Muscle layer of duodenum (tissue), 2 donors: ENCODE results near the gene HSPG2.
A peak's percentile ranks its signal among the peaks of the same experiment; 100 is the strongest.

Source experiments
- H3K27ac ChIP-seq: one replicate; pipeline ENCODE4 v1.7.0; 2013; ENCODE audit warnings: mild to moderate bottlenecking, low read length
- H3K27me3 ChIP-seq: one replicate; pipeline ENCODE4 v1.7.0; 2013; ENCODE audit warnings: low read depth, mild to moderate bottlenecking, control low read depth, low read length
- H3K36me3 ChIP-seq, 2 donors: one replicate each; pipeline ENCODE4 v1.7.0; 2013; ENCODE audit warnings: low read length in 2 of 2, control low read depth in 1 of 2, mild to moderate bottlenecking in 1 of 2; ENCODE audit not compliant: insufficient read depth in 2 of 2, control insufficient read depth in 1 of 2
- H3K4me1 ChIP-seq, 2 donors: one replicate each; pipeline ENCODE4 v1.7.0; 2013; ENCODE audit warnings: low read length in 2 of 2, mild to moderate bottlenecking in 2 of 2, control low read depth in 1 of 2, moderate library complexity in 1 of 2; ENCODE audit not compliant: insufficient read depth in 2 of 2, control insufficient read depth in 1 of 2
- H3K4me3 ChIP-seq, 2 donors: one replicate each; pipeline ENCODE4 v1.7.0; 2013; ENCODE audit warnings: low read length in 2 of 2, low read depth in 1 of 2, mild to moderate bottlenecking in 1 of 2
- H3K9me3 ChIP-seq, 2 donors: one replicate each; pipeline ENCODE4 v1.7.0; 2013; ENCODE audit warnings: low read length in 2 of 2, control low read depth in 1 of 2, mild to moderate bottlenecking in 1 of 2; ENCODE audit not compliant: control insufficient read depth in 1 of 2
- donor health status: healthy.

HSPG2 gene

DNA sequence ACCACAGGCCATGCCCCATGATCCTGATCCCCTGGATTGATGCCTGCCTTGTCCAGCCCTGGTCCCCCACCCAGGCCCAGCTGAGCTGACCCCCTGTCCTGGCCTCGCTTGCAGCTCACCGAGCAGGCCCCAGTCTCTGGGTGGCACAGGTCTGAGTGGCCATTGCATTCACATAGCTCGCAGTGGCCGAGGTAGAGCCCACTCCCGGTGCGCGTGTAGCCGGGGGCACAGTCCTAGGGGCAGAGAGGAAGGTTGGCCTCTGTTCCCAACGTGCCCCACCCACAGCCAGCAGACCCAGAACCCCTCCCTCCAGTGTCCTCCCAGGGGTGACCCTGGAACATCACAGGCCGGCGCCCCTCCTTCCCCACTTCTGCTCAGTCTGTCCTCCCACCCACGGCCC is 73.1 kb downstream of the HSPG2 start:
- H3K27me3 ChIP-seq = no peaks in the 10 kb centered on the region
- no peaks in the 10 kb centered on the region for H3K4me1 ChIP-seq
- H3K4me3 ChIP-seq = no peak overlapping the region
- H3K36me3 ChIP-seq = peaks cover 35 to 66% of the 10 kb centered on the region in 2 donors
- no peaks in the 10 kb centered on the region for H3K9me3 ChIP-seq
- H3K27ac ChIP-seq = no peak overlapping the region

- H3K4me3 ChIP-seq = no peak overlapping the region
- peaks cover 43 to 81% of the 10 kb centered on the region in 2 donors for H3K36me3 ChIP-seq
- H3K27me3 ChIP-seq = no peaks in the 10 kb centered on the region
- peak overlapping the region; percentile 69 for H3K27ac ChIP-seq
- H3K4me1 ChIP-seq = no peaks in the 10 kb centered on the region
- no peaks in the 10 kb centered on the region for H3K9me3 ChIP-seq
These were observed 75.3 kb downstream of the HSPG2 start for GRCh38 chr1:21861602-21862429.

DNA sequence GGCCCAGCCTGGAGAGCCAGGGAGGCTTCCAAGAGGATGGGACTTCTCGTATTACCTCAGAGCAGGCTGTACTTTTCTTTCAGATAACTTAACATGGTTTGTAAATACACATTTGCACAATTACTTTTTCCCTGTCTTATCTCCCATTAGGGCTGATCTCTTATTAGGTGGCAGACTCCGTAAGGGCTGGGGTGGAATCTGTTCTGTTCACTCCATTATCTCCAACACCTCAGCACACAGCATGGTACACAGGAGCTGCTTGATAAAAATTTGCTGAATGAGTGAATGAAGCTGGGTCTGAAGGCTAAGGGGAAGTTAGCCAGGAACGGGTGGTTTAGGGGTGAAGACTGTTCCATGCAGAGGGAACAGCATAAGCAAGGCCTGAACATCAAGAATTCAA is 76.1 kb downstream of the HSPG2 start:
- Histone ChIP-seq H3K4me3 (no peak overlapping the region), H3K27ac (no peak overlapping the region), H3K27me3 (no peaks in the 10 kb centered on the region), H3K36me3 (peaks cover 43 to 84% of the 10 kb centered on the region in 2 donors), H3K9me3 (no peaks in the 10 kb centered on the region), H3K4me1 (no peaks in the 10 kb centered on the region)

DNA sequence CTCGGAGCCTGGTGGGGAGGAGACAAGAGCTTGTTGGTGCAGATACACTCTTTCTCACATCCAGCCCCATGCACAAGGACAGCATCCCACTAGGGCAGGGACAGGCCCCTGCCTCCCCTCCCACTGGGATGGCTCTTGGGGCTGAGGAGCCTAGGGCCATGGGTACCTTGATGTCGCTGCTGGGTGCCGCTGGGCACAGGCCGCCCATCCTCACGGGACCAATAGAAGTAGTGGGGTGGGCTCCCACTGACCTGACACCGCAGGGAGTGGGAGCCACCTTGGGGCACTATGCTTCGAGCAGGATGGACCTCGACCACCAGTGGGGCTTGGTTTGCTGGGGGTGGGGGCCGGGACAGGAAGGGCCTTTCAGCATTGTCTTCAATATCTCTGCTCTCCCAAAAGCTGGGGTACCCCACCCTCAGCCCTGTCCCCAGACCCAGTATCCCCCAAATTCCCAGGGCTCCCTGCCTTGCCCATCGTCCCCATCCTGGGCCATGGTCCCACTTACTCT is 77.4 kb downstream of the HSPG2 start:
- Histone ChIP-seq H3K27me3 (no peaks in the 10 kb centered on the region), H3K9me3 (no peaks in the 10 kb centered on the region), H3K27ac (no peak overlapping the region), H3K36me3 (peaks cover 42 to 84% of the 10 kb centered on the region in 2 donors), H3K4me3 (no peak overlapping the region), H3K4me1 (no peaks in the 10 kb centered on the region)

DNA sequence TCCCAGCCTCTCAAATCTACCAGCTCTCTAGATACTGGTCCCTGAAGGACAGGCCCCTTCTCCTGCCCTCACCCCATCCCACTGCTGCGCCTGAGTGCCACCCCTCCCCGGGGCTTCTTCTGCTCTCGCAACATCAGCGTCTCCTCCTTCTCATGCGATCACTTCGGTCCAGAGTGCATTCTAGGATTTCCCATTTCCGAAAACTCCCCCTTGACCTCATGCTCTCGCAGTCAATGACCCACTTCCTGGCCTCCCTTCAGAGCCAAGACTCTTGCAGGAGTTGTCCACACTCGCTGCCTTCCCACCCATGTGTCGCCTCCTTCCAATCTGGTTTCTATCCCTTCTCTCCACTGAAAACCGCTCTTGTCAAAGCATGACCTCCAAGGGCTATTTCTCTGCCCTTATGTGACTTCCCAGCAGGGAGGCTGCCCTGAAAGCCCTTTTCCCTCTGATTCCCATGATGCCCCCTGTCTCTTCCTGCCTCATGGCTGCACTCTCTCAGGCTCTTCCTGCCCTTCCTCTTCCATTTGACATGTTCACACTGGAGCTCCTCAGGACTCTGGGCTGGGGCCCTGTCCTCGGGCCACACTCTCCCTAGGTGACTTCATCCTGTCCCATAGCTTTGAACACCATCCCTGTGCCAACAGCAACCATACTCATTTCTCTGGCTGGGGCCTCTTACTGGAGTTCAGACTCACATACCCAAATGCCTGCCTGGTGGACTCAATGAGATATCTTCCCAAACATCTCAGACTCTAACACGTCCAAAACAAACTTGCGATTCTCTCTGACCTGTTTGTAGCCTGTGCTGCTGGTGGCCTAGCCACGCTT is 79.1 kb downstream of the HSPG2 start:
- Histone ChIP-seq H3K9me3 (no peaks in the 10 kb centered on the region), H3K4me1 (no peaks in the 10 kb centered on the region), H3K27ac (no peak overlapping the region), H3K4me3 (no peak overlapping the region), H3K27me3 (no peaks in the 10 kb centered on the region), H3K36me3 (peaks cover 37 to 87% of the 10 kb centered on the region in 2 donors)

DNA sequence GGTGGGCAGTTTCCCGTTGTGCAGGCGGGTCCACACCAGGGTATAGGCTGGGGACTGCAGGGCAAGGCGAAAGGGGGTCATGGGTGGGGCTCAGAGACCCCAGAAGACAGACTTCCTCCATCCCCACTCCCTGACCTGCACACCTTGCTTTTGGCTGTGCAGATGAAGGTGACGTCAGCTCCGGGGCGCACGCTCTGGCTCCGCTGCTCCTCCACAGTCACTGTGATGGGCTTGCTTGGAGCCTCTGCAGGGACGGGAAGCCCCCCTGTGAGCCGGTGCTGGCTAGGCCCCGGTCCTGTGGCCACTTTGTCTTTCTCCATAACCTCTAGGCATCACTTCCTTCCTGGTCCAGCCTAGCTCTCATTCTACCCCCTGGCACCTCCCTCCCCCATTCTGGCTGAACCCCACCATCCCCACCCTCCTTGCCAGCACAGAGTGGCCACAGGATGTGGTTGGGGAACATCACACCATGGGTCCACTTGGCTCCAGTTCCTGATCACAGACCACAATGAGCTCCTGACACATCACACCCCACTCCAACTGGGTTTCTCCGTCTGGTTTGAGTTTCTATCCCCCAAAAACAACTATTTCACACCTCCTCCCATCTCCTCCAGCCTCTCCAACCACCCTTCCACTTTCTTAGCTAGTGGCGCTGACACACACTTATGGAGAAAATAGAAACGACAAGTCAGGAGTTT is 79.8 kb downstream of the HSPG2 start:
- H3K4me3 ChIP-seq = no peak overlapping the region
- no peaks in the 10 kb centered on the region for H3K9me3 ChIP-seq
- H3K36me3 ChIP-seq = peaks cover 39 to 95% of the 10 kb centered on the region in 2 donors
- H3K27ac ChIP-seq = no peak overlapping the region
- H3K4me1 ChIP-seq = no peaks in the 10 kb centered on the region
- no peaks in the 10 kb centered on the region for H3K27me3 ChIP-seq

DNA sequence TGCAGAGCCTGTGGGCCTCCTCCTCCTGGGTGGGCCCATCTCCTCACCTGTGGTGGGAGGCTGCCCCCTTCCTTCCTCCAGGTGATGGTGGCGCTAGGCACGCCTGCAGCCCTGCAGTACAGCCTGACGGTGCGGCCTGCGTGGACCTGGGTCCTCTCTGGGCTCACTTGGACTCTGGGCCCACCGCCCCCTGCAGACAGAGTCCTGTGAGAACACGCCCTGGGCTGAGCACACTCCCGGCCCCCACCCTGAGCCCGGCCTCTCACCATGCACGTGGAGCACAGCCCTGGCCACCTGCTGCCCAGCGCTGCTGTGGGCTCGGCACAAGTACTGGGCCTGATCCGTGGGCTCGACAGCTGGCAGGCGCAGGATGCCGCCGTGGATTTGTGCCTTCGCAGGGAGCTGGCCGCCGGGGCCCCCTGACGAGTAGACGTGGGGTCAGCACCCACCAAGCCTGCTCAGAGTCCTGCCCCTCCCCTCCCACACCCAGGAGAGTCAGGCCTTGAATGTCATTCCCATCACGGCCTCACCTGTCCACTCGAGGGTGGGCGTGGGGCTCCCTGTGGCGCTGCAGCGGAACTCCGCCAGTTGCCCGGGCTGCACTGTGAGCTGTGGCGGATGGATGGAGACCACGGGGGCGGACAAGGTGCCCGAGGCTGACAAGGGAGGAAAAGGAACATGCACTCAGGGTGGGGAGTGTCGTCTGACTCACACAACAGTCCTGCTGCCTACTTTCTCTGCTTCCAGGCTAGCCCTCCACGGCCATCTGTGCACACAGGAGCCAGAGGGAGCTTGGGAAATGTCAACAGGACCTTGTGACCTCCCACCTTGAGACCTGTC is 81.6 kb downstream of the HSPG2 start:
- Histone ChIP-seq H3K27ac (no peak overlapping the region), H3K36me3 (peaks cover 33 to 95% of the 10 kb centered on the region in 2 donors)

DNA sequence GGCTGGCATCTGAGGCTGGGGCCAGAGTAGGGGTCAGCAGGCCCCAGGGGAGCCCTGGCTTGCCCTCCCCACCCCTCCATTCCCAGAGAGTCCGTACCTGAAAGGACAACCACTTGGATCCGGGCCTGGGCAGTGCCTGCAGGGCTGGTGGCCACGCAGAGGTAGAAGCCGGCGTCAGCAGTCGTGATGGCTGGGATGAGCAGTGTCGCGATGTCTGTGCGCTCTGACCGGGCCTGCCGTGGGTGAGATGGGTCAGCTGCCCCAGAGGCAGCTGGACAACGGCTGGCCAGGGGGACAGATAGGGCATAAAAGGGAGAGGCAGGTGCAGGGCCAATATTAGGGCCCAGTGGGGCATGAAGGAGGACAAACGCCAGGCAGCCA is 82.4 kb downstream of the HSPG2 start:
- no peaks in the 10 kb centered on the region for H3K4me1 ChIP-seq
- no peak overlapping the region for H3K27ac ChIP-seq
- H3K9me3 ChIP-seq = no peaks in the 10 kb centered on the region
- no peak overlapping the region for H3K4me3 ChIP-seq
- H3K27me3 ChIP-seq = no peaks in the 10 kb centered on the region
- peaks cover 29 to 95% of the 10 kb centered on the region in 2 donors for H3K36me3 ChIP-seq

More for the DNA sequence above, 81.6 kb downstream of the HSPG2 start:
- H3K4me3 ChIP-seq = no peak overlapping the region
- H3K4me1 ChIP-seq = no peaks in the 10 kb centered on the region
- no peaks in the 10 kb centered on the region for H3K9me3 ChIP-seq
- no peaks in the 10 kb centered on the region for H3K27me3 ChIP-seq

- Histone ChIP-seq H3K36me3 (peaks cover 30 to 95% of the 10 kb centered on the region in 2 donors), H3K9me3 (no peaks in the 10 kb centered on the region)
These were observed 82.9 kb downstream of the HSPG2 start for GRCh38 chr1:21854090-21854750.

DNA sequence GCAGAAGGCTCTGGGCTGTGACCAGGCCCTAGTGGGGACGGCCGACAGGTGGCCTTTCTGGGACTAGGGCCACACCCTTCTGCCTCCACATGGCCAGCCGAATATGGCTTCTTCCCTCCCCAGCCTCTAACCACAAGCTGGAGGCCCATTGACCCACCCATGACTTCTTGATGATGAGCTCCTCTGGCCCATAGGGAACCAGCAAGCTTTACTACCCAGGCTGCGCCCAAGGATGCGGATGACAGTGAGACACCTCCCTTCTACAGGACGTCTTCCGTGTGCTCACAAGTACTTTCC is 84.0 kb downstream of the HSPG2 start:
- Histone ChIP-seq H3K27me3 (no peaks in the 10 kb centered on the region), H3K36me3 (peaks cover 37 to 95% of the 10 kb centered on the region in 2 donors), H3K9me3 (no peaks in the 10 kb centered on the region), H3K4me1 (no peaks in the 10 kb centered on the region), H3K4me3 (no peak overlapping the region), H3K27ac (no peak overlapping the region)

More at GRCh38 chr1:21854090-21854750, 82.9 kb downstream of the HSPG2 start:
- H3K4me3 ChIP-seq = no peak overlapping the region
- no peaks in the 10 kb centered on the region for H3K4me1 ChIP-seq
- H3K27me3 ChIP-seq = no peaks in the 10 kb centered on the region
- H3K27ac ChIP-seq = no peak overlapping the region
